ENCODE results near the gene RASSF8.

DNA sequence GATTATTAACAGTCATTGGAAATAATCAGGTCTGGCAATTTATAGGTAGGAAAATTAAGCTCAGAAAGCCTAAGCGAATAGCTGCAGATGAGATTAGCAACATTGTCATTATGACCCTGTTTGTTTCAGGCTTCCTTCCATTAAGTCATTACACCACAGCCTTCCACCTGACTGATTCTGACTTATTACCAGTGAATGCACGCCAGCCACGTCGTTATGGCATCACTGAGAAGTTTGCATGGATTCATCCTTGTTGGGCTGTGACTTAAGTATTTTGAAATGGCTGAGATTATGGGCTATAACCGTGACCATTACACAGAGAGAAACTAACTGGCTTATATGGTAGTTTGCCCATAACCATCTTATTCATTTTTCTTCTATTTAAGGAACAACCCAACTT is 18.6 kb downstream of the RASSF8 start:
- TF ChIP-seq POLR2AphosphoS5 (IDR thresholded peaks at IDR 0.05), result no peak
- no peak for TF ChIP-seq CTCF (IDR thresholded peaks at IDR 0.05)
- no peak for TF ChIP-seq POLR2A (IDR thresholded peaks at IDR 0.05)
- no peak for TF ChIP-seq EP300 (IDR thresholded peaks at IDR 0.05)
